ENCODE data around the gene CASZ1. TPM values are rescaled to one million over a fixed set of nuclear protein-coding genes. Genes with fewer than 3 reads are reported as not detected.

Gene CASZ1
- 3.4 and 10.1 TPM in 2 replicates for total RNA-seq (ENCODE audit: low replicate concordance)

- H3K27me3 Mint-ChIP-seq (ENCODE audit: insufficient read depth, low read depth): peaks cover 34% of the 10 kb centered on the region
- peak within 1 kb of the TSS; percentile 83 for H2AFZ ChIP-seq (replicated peaks)
Observed at GRCh38 chr1:10796029-10796944, at the start of gene CASZ1. Gene CASZ1 (minus strand): TSS chr1:10796646. CDS start chr1:10693889, 102,757 bp downstream.

GRCh38 chr1:10843697-10844096 lies 47.3 kb upstream of the CASZ1 start:
- no peak overlapping the region for H3K4me3 ChIP-seq
- no peak overlapping the region for H3K9ac ChIP-seq
- no peaks in the 10 kb centered on the region for H3K79me2 ChIP-seq (ENCODE audit: low read depth)
- peaks cover 4% of the 10 kb centered on the region for H3K4me1 ChIP-seq
- TF ChIP-seq EZH2phosphoT487 (IDR thresholded peaks at IDR 0.05): no peak
- no peak for TF ChIP-seq EZH2 (IDR thresholded peaks at IDR 0.05)
- no peak for TF ChIP-seq CTCF (IDR thresholded peaks at IDR 0.05)
- Mint-ChIP-seq H3K36me3 (peaks cover 4% of the 10 kb centered on the region), H3K9me3 (peaks cover 32% of the 10 kb centered on the region), H3K27me3 (ENCODE audit: insufficient read depth, low read depth) (peaks cover 34% of the 10 kb centered on the region), H3K4me3 (no peak overlapping the region), H3K27ac (no peak overlapping the region), H3K4me1 (peaks cover 32% of the 10 kb centered on the region)
- no peaks in the 10 kb centered on the region for H3K27me3 ChIP-seq
- H3K36me3 ChIP-seq: no peaks in the 10 kb centered on the region
- no peak overlapping the region for H2AFZ ChIP-seq (replicated peaks)
- no peaks in the 10 kb centered on the region for H3F3A ChIP-seq (ENCODE audit: low read depth)
- no peak overlapping the region for H3K27ac ChIP-seq
- no peaks in the 10 kb centered on the region for H4K20me1 ChIP-seq (ENCODE audit: low read depth)
- H3K4me2 ChIP-seq: no peak overlapping the region
- no peak for DNase-seq (ENCODE audit: low spot score)
- peaks cover 7% of the 10 kb centered on the region for H3K9me3 ChIP-seq (ENCODE audit: low read depth)

More at GRCh38 chr1:10796029-10796944, at the start of gene CASZ1:
- Histone ChIP-seq H3K4me3 (peak within 1 kb of the TSS; percentile 91), H4K20me1 (ENCODE audit: low read depth) (peaks cover 42% of the 10 kb centered on the region), H3F3A (ENCODE audit: low read depth) (peaks cover 56% of the 10 kb centered on the region), H3K4me1 (peaks cover 55% of the 10 kb centered on the region), H3K36me3 (no peaks in the 10 kb centered on the region), H3K27ac (no peak within 1 kb of the TSS), H3K79me2 (ENCODE audit: low read depth) (peaks cover 14% of the 10 kb centered on the region), H3K4me2 (peak within 1 kb of the TSS; percentile 97), H3K9ac (no peak within 1 kb of the TSS), H3K9me3 (ENCODE audit: low read depth) (no peaks in the 10 kb centered on the region), H3K27me3 (peaks cover 42% of the 10 kb centered on the region)
- peak; percentile 95 for DNase-seq (ENCODE audit: low spot score)
- Mint-ChIP-seq H3K4me3 (peak within 1 kb of the TSS; percentile 96), H3K9me3 (peaks cover 2% of the 10 kb centered on the region), H3K4me1 (peaks cover 40% of the 10 kb centered on the region), H3K27ac (peak within 1 kb of the TSS; percentile 37), H3K36me3 (no peaks in the 10 kb centered on the region)
- TF ChIP-seq EZH2 (IDR thresholded peaks at IDR 0.05) (peak; percentile 20), CTCF (IDR thresholded peaks at IDR 0.05) (no peak), EZH2phosphoT487 (IDR thresholded peaks at IDR 0.05) (no peak)

GRCh38 chr1:10841118-10841517 lies 44.7 kb upstream of the CASZ1 start:
- Mint-ChIP-seq H3K27ac (peak overlapping the region; percentile 92), H3K4me3 (peak overlapping the region; percentile 39), H3K36me3 (peaks cover 2% of the 10 kb centered on the region), H3K9me3 (peaks cover 23% of the 10 kb centered on the region), H3K4me1 (peaks cover 46% of the 10 kb centered on the region), H3K27me3 (ENCODE audit: insufficient read depth, low read depth) (peaks cover 32% of the 10 kb centered on the region)
- Histone ChIP-seq H3F3A (ENCODE audit: low read depth) (peaks cover 19% of the 10 kb centered on the region), H3K27me3 (no peaks in the 10 kb centered on the region), H3K4me3 (no peak overlapping the region), H2AFZ (replicated peaks) (no peak overlapping the region), H3K9me3 (ENCODE audit: low read depth) (peaks cover 7% of the 10 kb centered on the region), H3K4me1 (peaks cover 15% of the 10 kb centered on the region), H3K4me2 (peak overlapping the region; percentile 5), H3K36me3 (no peaks in the 10 kb centered on the region), H4K20me1 (ENCODE audit: low read depth) (no peaks in the 10 kb centered on the region), H3K9ac (no peak overlapping the region), H3K27ac (no peak overlapping the region), H3K79me2 (ENCODE audit: low read depth) (no peaks in the 10 kb centered on the region)
- TF ChIP-seq EZH2 (IDR thresholded peaks at IDR 0.05) (no peak), EZH2phosphoT487 (IDR thresholded peaks at IDR 0.05) (no peak), CTCF (IDR thresholded peaks at IDR 0.05) (no peak)
- DNase-seq (ENCODE audit: low spot score): no peak

Data from neural progenitor cell (in vitro differentiated cells).